Mammary epithelial cell (primary cell): ENCODE measurements around the gene PHLDB2.

Experiments
- CTCF ChIP-seq, 2 donors: IDR thresholded peaks in 1 of 2; conservative IDR thresholded peaks in 1 of 2; 2 replicates each; pipeline ENCODE4 v1.5.1; 2011 to 2012; ENCODE audit warnings: inconsistent platforms in 2 of 2, low read length in 2 of 2, mild to moderate bottlenecking in 2 of 2, control low read depth in 1 of 2, low read depth in 1 of 2; ENCODE audit not compliant: insufficient read depth in 1 of 2; ENCODE audit errors: extremely low read depth in 1 of 2
- EZH2 ChIP-seq: IDR thresholded peaks from 2 replicates; pipeline ENCODE4 v1.6.1; 2012; ENCODE audit warnings: low read length, inconsistent platforms, borderline replicate concordance

GRCh38 chr3:112013058-112013783 lies 154.2 kb downstream of the PHLDB2 start:
- TF ChIP-seq CTCF (conservative IDR thresholded peaks at IDR 0.05 in 1 of 2, IDR thresholded peaks at IDR 0.05 in 1 of 2; ENCODE audit: extremely low read depth in 1 of 2, insufficient read depth in 1 of 2, low read depth in 1 of 2, low read length in 2 of 2) (peak; percentile 83 to 86), EZH2 (no peak)
